HL-60 (cell line): Measurements from ENCODE around the gene SMC1A.

Experiments used
- DNase-seq, 2 experiments: peaks; one replicate each; pipeline ENCODE4 v3.0.0-alpha.2; 2010 to 2020; ENCODE audit warnings: low read depth in 1 of 2, low spot score in 1 of 2
- H3K27ac ChIP-seq: fragments of 250-450 bp; sonication (Bioruptor Pico); replicated peaks from 2 replicates; pipeline ENCODE4 v1.5.1; 2020; ENCODE audit warnings: mild to moderate bottlenecking, moderate library complexity
- H3K27me3 ChIP-seq: fragments of 250-450 bp; sonication (Bioruptor Pico); 2 replicates; pipeline ENCODE4 v1.5.1; 2021; ENCODE audit warnings: mild to moderate bottlenecking, moderate library complexity; ENCODE audit not compliant: insufficient read depth, poor library complexity, severe bottlenecking
- H3K4me3 ChIP-seq: replicated peaks from 2 replicates; pipeline ENCODE4 v1.5.1; 2011; ENCODE audit warnings: mild to moderate bottlenecking, control low read depth, low read length; ENCODE audit not compliant: insufficient read depth
- CTCF ChIP-seq: IDR thresholded peaks from one replicate; pipeline ENCODE4 v1.5.1; 2011; ENCODE audit warnings: low read length, control low read depth, inconsistent platforms; ENCODE audit not compliant: insufficient read depth
- GABPA ChIP-seq: IDR thresholded peaks from 2 replicates; pipeline ENCODE4 v1.6.1; 2012; ENCODE audit warnings: low read depth
- POLR2AphosphoS5 ChIP-seq: IDR thresholded peaks from 2 replicates; pipeline ENCODE4 v1.6.1; 2012; ENCODE audit warnings: low read depth
- SPI1 ChIP-seq: IDR thresholded peaks from 2 replicates; pipeline ENCODE4 v1.6.1; 2012; ENCODE audit warnings: low read depth, mild to moderate bottlenecking, borderline replicate concordance
- TF ChIP-seq, protein P1 (sequence below): IDR thresholded peaks from 2 replicates; pipeline ENCODE4 v1.6.1; 2012; ENCODE audit warnings: low read depth; ENCODE audit not compliant: insufficient replicate concordance

Gene SMC1A

GRCh38 chrX:53395605-53396298 is 26.7 kb downstream of the SMC1A start:
- Histone ChIP-seq H3K27me3 (no peaks in the 10 kb centered on the region), H3K27ac (no peak overlapping the region), H3K4me3 (no peak overlapping the region)
- no peak for DNase-seq
- TF ChIP-seq, protein P1, sequence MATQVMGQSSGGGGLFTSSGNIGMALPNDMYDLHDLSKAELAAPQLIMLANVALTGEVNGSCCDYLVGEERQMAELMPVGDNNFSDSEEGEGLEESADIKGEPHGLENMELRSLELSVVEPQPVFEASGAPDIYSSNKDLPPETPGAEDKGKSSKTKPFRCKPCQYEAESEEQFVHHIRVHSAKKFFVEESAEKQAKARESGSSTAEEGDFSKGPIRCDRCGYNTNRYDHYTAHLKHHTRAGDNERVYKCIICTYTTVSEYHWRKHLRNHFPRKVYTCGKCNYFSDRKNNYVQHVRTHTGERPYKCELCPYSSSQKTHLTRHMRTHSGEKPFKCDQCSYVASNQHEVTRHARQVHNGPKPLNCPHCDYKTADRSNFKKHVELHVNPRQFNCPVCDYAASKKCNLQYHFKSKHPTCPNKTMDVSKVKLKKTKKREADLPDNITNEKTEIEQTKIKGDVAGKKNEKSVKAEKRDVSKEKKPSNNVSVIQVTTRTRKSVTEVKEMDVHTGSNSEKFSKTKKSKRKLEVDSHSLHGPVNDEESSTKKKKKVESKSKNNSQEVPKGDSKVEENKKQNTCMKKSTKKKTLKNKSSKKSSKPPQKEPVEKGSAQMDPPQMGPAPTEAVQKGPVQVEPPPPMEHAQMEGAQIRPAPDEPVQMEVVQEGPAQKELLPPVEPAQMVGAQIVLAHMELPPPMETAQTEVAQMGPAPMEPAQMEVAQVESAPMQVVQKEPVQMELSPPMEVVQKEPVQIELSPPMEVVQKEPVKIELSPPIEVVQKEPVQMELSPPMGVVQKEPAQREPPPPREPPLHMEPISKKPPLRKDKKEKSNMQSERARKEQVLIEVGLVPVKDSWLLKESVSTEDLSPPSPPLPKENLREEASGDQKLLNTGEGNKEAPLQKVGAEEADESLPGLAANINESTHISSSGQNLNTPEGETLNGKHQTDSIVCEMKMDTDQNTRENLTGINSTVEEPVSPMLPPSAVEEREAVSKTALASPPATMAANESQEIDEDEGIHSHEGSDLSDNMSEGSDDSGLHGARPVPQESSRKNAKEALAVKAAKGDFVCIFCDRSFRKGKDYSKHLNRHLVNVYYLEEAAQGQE: no peak
- TF ChIP-seq POLR2AphosphoS5: peak; percentile 21; the same call in 1 of the 2 replicates

GRCh38 chrX:53383376-53384076 is 38.9 kb downstream of the SMC1A start:
- TF ChIP-seq SPI1: no peak
- no peak for TF ChIP-seq POLR2AphosphoS5
- no peak for TF ChIP-seq CTCF
- TF ChIP-seq, protein P1: no peak
- no peak for TF ChIP-seq GABPA
- no peaks in the 10 kb centered on the region for H3K27me3 ChIP-seq

GRCh38 chrX:53379747-53380146 is 42.7 kb downstream of the SMC1A start:
- H3K27me3 ChIP-seq: no peaks in the 10 kb centered on the region
- TF ChIP-seq, protein P1: no peak
- TF ChIP-seq SPI1 (no peak), CTCF (no peak), POLR2AphosphoS5 (no peak), GABPA (no peak)
- H3K4me3 ChIP-seq: no peak overlapping the region
- H3K27ac ChIP-seq: no peak overlapping the region
- no peak for DNase-seq

More at GRCh38 chrX:53383376-53384076, 38.9 kb downstream of the SMC1A start:
- DNase-seq: no peak
- H3K27ac ChIP-seq: no peak overlapping the region
- H3K4me3 ChIP-seq: no peak overlapping the region
